Skeletal muscle satellite cell (primary cell): ENCODE data around the gene CRTC1.

Source experiments
- H3K27me3 ChIP-seq: 2 replicates; pipeline ENCODE4 v1.7.0; 2013; ENCODE audit warnings: low read length; ENCODE audit not compliant: control insufficient read depth, insufficient read depth
- H3K36me3 ChIP-seq: 2 replicates; pipeline ENCODE4 v1.7.0; 2013; ENCODE audit warnings: mild to moderate bottlenecking, control low read depth, low read length; ENCODE audit not compliant: insufficient read depth
- H3K4me1 ChIP-seq: 2 replicates; pipeline ENCODE4 v1.7.0; 2013; ENCODE audit warnings: low read length; ENCODE audit not compliant: control insufficient read depth, insufficient read depth
- H3K4me2 ChIP-seq: 2 replicates; pipeline ENCODE4 v1.7.0; 2013; ENCODE audit warnings: mild to moderate bottlenecking, low read length
- H3K4me3 ChIP-seq: 2 replicates; pipeline ENCODE4 v1.7.0; 2013; ENCODE audit warnings: low read length
- H3K9ac ChIP-seq: 2 replicates; pipeline ENCODE4 v1.7.0; 2013; ENCODE audit warnings: mild to moderate bottlenecking, low read depth, low read length, moderate library complexity
- H3K9me3 ChIP-seq: replicated peaks from 2 replicates; pipeline ENCODE4 v1.7.0; 2013; ENCODE audit warnings: mild to moderate bottlenecking, control low read depth, low read length

Gene CRTC1

DNA sequence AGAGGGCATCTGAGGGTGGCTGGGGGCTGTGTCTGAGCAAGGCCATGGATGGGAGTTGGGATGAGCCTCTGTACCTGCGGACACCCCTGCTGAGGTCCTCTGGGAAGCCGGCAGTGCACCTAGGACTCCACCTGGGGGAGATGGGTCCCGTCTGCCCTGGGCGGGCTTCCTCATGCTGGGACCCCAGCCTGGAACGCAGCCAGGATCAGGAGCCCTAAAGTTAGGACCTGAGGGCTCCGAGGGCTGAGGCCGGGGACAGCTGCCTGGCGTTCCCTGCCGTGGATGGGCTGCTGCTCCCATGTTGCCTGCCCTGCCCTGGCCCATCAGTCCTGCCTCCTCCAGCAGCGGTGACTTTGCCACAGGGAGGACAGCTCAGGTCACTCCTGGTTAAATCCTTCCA, 26.1 kb downstream of the CRTC1 start:
- Histone ChIP-seq H3K9ac (no peak overlapping the region), H3K9me3 (no peaks in the 10 kb centered on the region), H3K36me3 (no peaks in the 10 kb centered on the region), H3K4me3 (no peak overlapping the region), H3K27me3 (no peaks in the 10 kb centered on the region), H3K4me1 (no peaks in the 10 kb centered on the region), H3K4me2 (no peak overlapping the region)

DNA sequence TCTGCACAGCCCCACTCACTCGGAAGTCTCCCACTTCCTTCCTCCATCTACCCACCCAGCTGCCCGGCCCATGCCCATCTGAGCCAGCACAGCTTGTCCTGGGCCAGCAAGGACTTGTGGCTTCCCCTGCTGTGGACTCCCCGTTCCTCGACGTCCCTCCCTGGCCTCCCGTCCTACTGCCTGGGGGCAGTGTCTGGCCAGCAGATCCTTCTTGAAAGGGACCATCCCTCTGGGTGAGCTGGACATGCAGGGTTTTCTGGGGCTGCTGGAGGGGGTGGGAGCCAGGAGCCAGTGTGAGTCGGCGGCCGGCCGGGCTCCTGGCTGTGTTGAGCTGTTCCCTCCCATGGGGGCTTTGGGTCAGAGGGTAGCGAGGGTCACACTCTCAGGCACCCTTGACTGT, 26.7 kb downstream of the CRTC1 start:
- Histone ChIP-seq H3K4me2 (no peak overlapping the region), H3K36me3 (no peaks in the 10 kb centered on the region), H3K9me3 (no peaks in the 10 kb centered on the region), H3K4me1 (no peaks in the 10 kb centered on the region), H3K9ac (no peak overlapping the region), H3K27me3 (no peaks in the 10 kb centered on the region), H3K4me3 (no peak overlapping the region)

DNA sequence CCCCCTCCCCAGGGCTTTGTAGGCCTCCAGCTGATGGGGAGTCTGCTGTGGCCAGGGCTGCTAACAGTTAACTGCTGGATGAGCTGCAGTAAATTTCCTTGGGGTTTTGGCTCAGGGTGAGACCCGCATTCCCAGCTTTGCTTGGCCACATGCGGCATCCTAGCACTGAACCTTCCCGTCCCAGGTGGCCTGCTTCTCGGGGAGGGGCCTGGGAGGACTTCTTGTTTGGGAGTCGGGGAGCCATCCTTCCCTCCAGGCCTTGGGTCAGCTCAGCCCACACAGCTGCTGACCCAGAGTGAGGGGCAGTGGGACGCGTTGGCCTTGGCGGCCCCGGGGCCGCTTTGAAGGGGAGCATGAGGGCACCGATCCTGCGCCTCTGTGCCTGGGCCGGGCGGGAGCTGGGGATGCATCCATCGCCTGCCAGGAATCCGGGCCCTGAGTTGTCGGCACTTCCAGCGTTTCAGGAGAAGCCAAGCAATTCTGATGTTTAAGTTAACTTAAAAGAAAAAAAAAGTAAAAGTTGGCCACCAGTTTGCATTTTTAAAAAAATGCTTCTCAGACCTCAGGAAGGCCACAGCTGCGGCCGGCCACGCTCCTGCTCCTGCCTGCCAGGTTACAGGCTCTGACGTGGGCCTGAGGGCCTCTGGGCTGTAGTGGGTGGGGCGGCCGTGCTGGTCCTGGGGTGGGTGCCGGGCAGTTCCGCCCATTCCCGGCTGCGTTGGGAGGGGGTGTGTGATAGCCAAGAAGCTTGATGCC, 27.7 kb downstream of the CRTC1 start:
- Histone ChIP-seq H3K27me3 (no peaks in the 10 kb centered on the region), H3K4me1 (no peaks in the 10 kb centered on the region)

DNA sequence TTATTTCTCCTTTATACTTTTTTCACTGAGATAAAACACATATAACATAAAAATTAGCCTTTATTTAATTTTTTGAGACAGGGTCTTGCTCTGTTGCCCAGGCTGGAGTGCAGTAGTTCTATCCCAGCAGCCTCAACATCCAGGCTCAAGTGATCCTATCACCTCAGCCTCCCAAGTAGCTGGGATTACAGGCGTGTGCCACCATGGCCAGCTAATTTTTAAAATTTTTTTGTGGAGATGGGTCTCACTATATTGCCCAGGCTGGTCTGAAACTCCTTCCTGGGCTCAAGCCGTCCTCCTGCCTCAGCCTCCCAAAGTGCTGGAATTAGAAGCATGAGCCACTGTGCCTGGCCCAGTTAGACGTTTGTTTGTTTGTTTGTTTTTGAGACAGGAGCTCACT, 28.4 kb downstream of the CRTC1 start:
- Histone ChIP-seq H3K36me3 (no peaks in the 10 kb centered on the region), H3K9me3 (no peaks in the 10 kb centered on the region), H3K4me1 (no peaks in the 10 kb centered on the region), H3K27me3 (no peaks in the 10 kb centered on the region), H3K4me3 (no peak overlapping the region), H3K9ac (no peak overlapping the region), H3K4me2 (no peak overlapping the region)

More for the DNA sequence above, 27.7 kb downstream of the CRTC1 start:
- H3K4me2 ChIP-seq: no peak overlapping the region
- no peak overlapping the region for H3K4me3 ChIP-seq
- H3K9ac ChIP-seq: no peak overlapping the region
- H3K36me3 ChIP-seq: no peaks in the 10 kb centered on the region
- no peaks in the 10 kb centered on the region for H3K9me3 ChIP-seq

DNA sequence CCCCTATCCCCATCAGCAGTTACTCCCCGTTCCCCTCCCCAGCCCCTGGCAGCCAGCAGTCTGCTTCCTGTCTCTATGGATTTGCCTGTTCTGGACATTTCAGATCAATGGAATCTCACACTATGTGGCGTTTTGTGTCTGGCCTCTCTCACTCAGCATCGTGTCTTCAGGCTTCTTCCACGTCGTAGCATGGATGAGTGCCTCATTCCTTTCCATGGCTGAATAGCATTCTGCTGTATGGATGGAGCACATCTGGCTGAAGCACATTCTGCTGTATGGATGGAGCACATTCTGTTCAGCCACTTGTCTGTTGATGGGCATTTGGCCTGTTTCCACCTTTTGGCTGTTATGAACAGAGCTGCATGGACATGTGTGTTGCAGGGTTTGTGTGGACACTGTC, 29.5 kb downstream of the CRTC1 start:
- Histone ChIP-seq H3K9ac (no peak overlapping the region), H3K4me2 (no peak overlapping the region), H3K4me3 (no peak overlapping the region), H3K4me1 (no peaks in the 10 kb centered on the region), H3K27me3 (no peaks in the 10 kb centered on the region), H3K36me3 (no peaks in the 10 kb centered on the region), H3K9me3 (no peaks in the 10 kb centered on the region)

DNA sequence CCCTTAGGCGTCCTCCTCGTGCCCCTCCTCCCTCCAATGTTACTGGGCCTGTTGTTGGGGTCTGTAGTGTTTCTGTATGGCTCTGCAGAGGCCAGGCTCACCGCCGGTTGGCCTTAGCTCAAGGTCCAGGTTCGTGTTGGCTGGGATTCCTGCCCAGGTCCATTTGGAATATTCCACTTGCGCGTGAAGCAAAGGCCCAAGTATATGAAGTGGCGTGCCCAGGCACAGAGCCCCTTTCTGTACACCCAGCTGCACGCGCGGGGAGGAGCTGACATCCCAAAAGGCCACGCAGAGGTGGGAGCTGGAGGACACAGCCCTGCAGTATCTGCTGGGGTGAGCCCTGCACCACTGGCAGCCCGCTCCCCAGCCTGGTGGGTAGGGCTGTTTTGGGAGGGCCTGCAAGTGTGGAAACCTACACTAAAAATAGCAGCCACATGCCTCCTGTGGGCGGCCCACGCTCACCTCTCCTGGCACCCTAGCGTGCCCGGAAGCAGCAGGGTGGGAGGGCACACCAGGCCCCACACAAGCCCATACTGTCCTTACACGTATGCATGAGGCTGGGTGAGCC, 30.2 kb downstream of the CRTC1 start:
- H3K4me3 ChIP-seq: no peak overlapping the region
- no peaks in the 10 kb centered on the region for H3K36me3 ChIP-seq
- H3K9ac ChIP-seq: no peak overlapping the region
- H3K4me1 ChIP-seq: no peaks in the 10 kb centered on the region
- H3K4me2 ChIP-seq: no peak overlapping the region
- H3K27me3 ChIP-seq: no peaks in the 10 kb centered on the region
- no peaks in the 10 kb centered on the region for H3K9me3 ChIP-seq

DNA sequence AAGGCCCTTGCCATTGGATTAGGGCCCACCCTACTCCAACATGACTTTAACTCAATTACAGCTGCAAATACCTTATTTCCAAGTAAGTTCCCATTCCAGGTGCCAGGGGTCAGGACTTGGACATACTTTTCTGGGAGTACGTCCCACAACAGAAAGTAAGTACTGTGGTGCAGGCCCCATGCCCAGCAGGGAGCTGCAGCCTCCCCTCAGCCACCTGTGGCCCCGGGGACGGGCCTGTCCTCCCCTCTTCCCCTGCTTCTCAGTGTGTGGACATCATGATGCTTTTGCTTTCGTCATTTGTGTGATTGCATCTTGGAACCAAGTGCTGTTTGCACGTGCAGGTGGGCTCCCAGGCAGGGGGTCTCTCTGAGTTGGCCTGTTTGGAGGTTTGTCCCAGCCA, 31.9 kb downstream of the CRTC1 start:
- Histone ChIP-seq H3K4me2 (no peak overlapping the region), H3K36me3 (no peaks in the 10 kb centered on the region), H3K9ac (no peak overlapping the region), H3K9me3 (no peaks in the 10 kb centered on the region), H3K27me3 (no peaks in the 10 kb centered on the region), H3K4me1 (no peaks in the 10 kb centered on the region), H3K4me3 (no peak overlapping the region)

DNA sequence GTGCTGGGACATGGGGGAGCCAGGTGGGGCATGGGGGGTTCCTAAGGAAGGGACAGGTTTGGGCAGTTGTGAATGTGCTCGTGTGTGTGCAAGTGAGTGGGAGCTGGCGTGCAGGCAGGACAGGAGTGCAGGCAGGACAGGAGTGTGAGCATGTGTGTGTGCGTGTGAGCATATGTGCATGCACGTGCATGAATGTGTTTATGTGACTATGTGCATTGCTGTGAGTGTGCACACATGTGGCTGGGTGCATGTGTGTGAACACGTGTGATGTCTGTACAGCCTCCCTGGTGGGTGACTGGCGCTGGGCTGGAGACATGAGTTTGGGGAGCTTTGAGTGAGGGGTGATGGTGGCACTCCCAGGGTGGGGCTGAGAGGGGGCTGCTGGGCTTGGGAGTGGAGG, 33.4 kb downstream of the CRTC1 start:
- H3K9ac ChIP-seq: no peak overlapping the region
- H3K9me3 ChIP-seq: no peaks in the 10 kb centered on the region
- no peak overlapping the region for H3K4me3 ChIP-seq
- no peaks in the 10 kb centered on the region for H3K27me3 ChIP-seq
- H3K36me3 ChIP-seq: no peaks in the 10 kb centered on the region
- no peak overlapping the region for H3K4me2 ChIP-seq
- no peaks in the 10 kb centered on the region for H3K4me1 ChIP-seq

DNA sequence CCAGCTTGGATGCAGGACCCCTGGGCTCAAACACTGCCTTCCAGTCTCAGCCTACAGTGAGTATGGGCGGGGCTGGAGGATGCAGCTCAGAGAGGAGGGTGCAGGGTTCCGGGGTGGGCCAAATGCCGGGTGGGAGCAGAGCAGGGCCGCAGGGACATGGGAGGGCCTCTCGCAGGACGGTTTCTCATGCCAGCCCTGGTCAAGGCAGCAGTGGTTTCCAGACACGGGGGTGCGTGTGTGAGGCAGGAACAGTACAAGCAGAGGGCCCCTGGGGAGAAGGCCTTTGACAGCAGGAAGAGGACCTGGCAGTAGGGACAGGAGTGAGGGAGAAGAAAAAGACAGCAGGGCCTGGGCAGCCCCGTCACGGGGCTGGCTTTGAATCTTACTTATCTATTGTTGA, 34.1 kb downstream of the CRTC1 start:
- no peak overlapping the region for H3K9ac ChIP-seq
- no peaks in the 10 kb centered on the region for H3K27me3 ChIP-seq
- H3K36me3 ChIP-seq: no peaks in the 10 kb centered on the region
- no peak overlapping the region for H3K4me3 ChIP-seq
- no peak overlapping the region for H3K4me2 ChIP-seq
- H3K9me3 ChIP-seq: no peaks in the 10 kb centered on the region
- H3K4me1 ChIP-seq: no peaks in the 10 kb centered on the region

DNA sequence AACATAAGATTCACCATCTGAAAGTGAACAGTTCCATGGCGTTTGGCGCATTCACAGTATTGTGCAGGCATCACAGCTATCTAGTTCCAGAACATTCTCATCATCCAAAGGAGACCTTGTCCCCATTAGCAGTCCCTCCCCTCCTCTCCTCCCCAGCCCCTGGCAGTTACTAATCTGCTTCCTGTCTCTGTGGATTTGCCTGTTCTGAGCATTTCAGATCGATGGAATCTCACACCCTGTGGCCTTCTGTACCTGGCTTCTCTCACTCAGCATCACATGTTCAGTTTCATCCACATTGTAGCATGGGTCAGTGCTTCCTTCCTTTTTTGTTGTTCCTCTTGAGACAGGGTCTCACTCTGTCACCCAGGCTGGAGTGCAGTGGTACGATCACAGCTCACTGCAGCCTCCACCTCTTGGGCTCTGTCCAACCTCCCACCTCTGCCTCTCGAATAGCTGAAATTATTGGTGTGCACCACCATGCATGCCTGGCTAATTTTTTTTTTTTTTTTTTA, 34.6 kb downstream of the CRTC1 start:
- Histone ChIP-seq H3K4me1 (no peaks in the 10 kb centered on the region), H3K4me2 (no peak overlapping the region), H3K9me3 (no peaks in the 10 kb centered on the region), H3K36me3 (no peaks in the 10 kb centered on the region), H3K27me3 (no peaks in the 10 kb centered on the region), H3K9ac (no peak overlapping the region), H3K4me3 (no peak overlapping the region)

DNA sequence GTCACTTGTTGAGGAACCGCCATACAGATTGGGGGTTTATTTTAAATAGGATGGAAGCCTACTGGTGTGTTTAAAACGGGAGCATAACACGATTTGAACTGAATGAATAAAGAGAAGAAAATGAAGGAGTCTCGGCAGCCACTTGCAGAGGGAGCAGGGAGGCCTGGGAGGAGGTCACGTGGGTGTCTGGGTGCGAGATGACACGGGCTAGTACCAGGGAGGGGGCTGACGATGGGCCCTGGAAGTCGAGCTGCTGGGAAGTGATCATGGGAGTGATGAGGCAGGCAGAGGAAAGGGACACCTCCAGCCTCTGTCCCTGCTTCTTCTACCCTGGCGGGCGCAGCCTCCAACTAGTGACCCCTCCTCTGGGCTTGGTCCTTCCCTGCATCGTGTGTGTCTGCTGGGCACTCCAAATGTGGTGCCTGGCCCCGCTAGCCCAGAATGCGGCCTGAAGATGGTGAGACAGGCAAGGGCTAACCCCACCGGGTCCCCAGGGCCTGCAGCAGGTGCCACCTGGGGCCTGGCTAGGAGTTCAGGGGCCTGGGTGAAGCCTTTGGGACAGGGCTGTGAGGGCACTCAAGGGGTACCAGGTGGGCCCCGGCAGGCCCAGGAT, 35.5 kb downstream of the CRTC1 start:
- Histone ChIP-seq H3K27me3 (no peaks in the 10 kb centered on the region), H3K36me3 (no peaks in the 10 kb centered on the region), H3K4me2 (no peak overlapping the region), H3K4me3 (no peak overlapping the region), H3K4me1 (no peaks in the 10 kb centered on the region), H3K9me3 (no peaks in the 10 kb centered on the region), H3K9ac (no peak overlapping the region)

DNA sequence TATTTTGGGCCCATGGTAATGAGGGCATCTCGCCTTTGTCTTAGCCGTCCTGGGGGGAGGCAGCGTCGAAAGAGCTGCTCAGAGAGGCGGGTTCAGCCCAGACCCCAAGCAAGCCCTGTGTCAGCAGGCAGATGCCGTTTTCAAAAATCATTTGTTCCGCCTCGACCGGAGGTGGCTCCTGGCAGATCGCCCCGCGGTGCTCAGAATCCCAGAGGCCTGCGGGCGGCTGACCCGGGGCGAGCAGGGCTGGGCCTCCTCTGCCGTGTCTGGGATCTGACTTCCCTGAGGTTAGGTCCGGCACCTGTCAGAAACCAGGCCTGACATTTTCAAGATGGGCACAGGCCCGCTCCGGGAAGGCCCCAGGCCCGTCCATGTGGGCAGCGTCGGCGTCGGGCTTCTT, 36.1 kb downstream of the CRTC1 start:
- Histone ChIP-seq H3K27me3 (no peaks in the 10 kb centered on the region), H3K36me3 (no peaks in the 10 kb centered on the region), H3K9ac (no peak overlapping the region), H3K9me3 (no peaks in the 10 kb centered on the region), H3K4me1 (no peaks in the 10 kb centered on the region), H3K4me2 (no peak overlapping the region), H3K4me3 (no peak overlapping the region)
